CD4-positive, alpha-beta T cell treated with Interferon gamma for 1 hour (primary cell): ENCODE measurements around the gene NFATC2IP.
"Not testable (repeated sequence)": the region's sequence is repeated elsewhere in the genome, so short reads cannot be mapped to it uniquely, and the experiment has no call there.

ENCODE experiments used
- DNase-seq: peaks from one replicate; pipeline ENCODE4 v3.0.0-alpha.2; 2020

The NFATC2IP gene

DNA sequence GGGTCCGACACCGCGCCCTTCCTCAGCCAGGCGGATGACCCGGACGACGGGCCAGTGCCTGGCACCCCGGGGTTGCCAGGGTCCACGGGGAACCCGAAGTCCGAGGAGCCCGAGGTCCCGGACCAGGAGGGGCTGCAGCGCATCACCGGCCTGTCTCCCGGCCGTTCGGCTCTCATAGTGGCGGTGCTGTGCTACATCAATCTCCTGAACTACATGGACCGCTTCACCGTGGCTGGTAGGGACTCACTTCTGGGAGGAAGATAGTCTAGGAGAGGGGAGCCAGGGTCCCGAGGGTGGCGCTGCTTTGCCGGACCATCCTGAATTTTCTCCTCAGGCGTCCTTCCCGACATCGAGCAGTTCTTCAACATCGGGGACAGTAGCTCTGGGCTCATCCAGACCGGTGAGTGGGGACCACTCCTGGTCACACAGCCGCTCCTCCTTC, 24.4 kb downstream of the NFATC2IP start:
- DNase-seq = no peak

DNA sequence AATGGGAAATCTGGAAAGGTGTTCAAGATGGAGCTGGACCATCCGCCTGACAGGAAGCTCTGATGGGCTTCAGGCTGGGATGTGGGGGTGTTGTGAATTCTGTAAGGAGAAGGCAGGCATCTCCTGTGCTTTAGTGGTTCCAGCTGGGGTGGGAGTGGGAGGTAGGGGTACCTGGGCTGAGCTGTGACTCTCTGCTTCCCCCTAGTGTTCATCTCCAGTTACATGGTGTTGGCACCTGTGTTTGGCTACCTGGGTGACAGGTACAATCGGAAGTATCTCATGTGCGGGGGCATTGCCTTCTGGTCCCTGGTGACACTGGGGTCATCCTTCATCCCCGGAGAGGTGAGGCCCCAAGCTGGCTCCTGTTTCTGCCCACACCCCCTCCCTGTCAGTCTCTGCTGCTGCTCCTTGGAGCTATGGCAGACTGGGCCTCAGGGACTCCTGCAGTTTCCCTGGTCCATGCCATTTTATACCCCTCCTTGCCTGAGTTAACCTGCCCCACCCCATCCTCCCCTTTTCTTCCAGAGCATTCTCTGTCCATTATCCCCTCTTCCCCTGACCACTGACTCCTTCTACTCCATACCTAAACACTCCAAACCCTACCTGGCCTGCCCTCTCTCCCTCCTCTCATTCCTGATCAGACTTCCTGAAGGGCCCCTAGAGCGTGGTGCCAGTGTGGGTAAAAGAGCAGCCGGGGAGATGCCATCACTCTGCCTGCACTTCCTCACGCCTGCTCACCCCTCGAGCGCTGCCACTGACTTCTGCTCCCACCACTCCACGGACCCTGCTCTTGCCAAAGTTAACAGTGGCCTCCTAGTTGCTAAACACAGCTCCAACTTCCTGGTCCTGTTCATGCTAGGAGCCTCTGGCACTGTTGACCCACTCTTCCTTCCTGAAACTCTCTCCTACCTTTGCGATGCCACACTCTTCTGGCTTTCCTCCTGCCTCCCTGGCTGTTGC, 27.2 kb downstream of the NFATC2IP start:
- DNase-seq = no peak

DNA sequence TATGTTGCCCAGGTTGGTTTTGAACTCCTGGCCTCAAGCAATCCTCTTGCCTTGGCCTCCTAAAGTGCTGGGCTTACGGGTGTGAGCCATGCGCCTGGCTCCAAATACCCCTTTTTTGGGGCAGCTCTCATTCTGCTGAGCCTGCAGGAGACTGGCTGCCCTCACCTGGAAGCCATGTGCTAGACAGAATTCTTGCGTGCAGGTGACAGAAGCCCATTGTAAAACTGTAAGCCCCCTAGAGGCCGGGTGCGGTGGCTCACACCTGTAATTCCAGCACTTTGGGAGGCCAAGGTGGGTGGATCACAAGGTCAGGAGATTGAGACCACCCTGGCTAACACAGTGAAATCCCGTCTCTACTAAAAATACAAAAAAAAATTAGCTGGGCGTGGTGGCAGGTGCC, 29.6 kb downstream of the NFATC2IP start:
- DNase-seq = not testable (repeated sequence)

DNA sequence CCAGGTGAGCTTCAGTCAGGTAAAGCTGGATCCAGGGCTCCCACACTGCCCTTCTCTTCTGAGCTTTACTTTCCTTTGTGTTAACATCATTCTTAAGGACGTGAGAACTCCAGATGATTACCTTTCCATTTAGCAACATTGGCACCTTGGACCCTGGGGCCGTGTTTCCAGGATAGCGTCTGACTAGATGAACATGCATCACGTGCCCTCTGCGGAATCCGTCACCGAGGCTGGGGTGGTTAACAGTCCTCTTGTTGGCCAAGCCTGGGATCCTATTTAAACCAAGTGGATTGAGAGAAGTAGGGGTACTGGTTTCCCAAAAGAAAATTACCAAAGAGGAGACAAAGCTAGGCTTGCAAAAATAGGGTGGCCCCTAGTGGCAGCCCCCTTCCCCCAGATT, 30.2 kb downstream of the NFATC2IP start:
- DNase-seq = no peak

DNA sequence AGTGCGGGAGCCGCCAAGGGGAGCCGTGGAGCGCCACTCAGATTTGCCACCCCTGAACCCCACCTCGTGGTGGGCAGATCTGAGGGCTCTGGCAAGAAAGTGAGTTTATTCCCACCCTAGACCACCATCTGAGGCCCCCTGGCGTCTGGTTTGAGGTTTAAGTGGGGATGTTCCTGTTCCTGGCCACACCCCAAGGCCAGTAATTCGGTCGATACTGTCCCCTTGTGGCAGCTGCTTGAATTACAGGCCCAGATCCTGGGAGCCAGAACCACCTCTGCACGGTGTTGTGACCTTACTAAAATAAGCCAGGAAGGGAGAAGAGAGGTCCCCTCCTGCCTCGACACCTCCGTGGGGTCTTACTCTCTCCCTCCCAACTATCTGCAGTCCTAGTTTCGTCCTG, 30.8 kb downstream of the NFATC2IP start:
- DNase-seq = peak; percentile 29

DNA sequence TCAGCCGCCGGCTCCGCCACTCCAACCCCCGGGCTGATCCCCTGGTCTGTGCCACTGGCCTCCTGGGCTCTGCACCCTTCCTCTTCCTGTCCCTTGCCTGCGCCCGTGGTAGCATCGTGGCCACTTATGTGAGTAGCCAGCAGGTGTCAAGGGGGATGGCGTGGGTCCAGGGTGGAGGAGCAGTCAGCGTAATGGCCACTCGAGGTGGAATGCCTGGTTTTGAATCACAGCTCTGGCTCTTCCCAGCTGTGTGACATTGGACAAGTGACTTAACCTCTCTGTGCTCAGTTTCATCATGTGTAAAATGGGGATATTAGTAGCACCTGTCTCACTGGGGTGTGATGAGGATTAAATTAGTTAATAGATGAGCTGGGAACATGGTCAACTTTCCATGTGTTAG, 31.7 kb downstream of the NFATC2IP start:
- no peak for DNase-seq

DNA sequence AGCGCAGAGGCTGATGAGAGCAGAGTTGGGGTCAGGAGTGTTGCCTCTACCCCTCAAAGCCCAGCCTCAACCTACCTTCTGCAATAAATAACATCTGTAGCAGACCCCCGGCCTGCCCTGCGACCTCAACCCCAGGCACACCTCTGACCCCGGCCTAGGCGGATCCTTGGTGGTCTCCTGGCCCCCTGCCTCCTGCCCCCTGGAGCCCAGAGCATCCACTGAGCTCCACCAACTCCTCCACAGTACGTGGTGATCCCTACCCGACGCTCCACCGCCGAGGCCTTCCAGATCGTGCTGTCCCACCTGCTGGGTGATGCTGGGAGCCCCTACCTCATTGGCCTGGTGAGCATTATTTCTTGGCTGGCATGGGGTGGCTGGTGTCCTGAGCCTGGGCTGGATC, 32.2 kb downstream of the NFATC2IP start:
- no peak for DNase-seq

DNA sequence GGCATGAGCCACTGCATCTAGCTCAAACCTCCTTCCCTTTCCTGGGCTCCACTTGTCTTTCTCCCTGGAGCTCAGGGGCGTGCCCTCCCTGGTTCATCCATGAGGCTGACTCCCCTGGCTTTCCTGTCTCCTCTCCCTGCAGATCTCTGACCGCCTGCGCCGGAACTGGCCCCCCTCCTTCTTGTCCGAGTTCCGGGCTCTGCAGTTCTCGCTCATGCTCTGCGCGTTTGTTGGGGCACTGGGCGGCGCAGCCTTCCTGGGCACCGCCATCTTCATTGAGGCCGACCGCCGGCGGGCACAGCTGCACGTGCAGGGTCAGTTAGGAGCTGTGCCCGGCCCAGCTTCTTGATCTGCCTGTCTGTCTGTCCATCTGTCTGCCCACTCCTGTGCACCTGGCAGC, 32.9 kb downstream of the NFATC2IP start:
- no peak for DNase-seq

DNA sequence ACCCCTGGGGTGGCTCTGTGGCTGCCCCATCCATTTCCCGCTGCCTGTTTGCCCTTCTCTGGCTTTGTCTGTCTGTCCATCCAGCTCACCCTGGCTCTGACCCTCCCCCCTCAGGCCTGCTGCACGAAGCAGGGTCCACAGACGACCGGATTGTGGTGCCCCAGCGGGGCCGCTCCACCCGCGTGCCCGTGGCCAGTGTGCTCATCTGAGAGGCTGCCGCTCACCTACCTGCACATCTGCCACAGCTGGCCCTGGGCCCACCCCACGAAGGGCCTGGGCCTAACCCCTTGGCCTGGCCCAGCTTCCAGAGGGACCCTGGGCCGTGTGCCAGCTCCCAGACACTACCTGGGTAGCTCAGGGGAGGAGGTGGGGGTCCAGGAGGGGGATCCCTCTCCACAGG, 33.4 kb downstream of the NFATC2IP start:
- DNase-seq = no peak

DNA sequence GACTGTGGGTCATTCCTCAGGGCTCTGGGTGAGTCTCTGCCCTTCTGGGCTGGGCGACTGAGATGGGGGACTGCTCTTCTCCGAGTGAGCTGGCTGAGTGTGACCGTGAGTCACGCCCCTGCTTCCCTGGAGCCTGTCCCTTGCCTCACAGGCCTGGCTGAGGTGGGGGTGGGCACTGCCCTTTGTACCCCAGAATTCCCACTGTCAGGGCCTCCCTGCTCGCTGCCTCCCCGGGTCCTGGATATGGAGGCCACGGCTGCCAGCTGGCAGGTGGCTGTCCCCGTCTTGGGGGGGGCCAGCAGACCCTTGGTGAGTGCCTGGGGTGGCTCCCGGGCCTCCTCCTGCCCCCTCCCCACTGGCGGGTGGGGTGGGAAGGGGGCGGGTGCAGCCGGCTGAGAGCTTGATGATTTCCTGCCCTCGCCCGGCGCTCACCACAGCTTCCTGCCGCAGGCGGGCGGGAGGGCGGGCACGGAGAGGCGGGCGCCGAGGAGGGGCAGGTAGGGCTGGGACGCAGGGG, 33.9 kb downstream of the NFATC2IP start, which contains the start of gene LAT:
Gene LAT (plus strand): TSS at position 434 of the 517 bp plus-strand sequence. CDS start 366 bp downstream, outside the sequence.
- peak; percentile 72 for DNase-seq

DNA sequence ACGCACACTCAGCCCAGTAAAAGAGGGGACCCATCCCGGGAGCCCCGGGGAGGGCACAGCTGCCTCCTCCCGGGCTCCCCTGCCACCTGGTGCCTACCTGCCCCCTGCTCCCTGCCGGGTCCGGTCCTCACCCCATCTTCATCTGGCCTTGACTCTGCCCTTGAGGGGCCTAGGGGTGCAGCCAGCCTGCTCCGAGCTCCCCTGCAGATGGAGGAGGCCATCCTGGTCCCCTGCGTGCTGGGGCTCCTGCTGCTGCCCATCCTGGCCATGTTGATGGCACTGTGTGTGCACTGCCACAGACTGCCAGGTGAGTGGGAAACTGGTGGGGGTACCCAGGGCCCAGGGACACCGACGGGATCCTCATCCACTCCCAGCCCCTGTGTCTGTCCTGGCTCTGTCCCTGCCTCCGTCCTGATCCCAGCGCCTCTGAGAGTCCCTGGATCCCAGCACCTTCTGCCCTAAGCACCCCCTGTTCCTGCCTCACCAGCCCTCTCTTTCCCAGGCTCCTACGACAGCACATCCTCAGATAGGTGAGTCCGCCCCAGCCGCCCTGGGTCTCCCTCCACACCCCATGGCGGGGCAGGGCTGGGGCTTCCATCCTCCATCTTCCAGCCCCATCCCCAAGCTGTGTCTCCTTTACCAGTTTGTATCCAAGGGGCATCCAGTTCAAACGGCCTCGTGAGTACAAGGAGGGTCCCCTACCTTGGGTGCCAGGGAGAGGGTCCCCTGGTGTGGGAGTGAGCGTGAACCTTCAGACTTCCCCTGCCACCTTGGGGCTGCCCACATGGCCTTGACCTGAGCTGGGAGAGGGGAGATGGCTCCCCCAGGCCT, 34.7 kb downstream of the NFATC2IP start:
- DNase-seq = no peak

DNA sequence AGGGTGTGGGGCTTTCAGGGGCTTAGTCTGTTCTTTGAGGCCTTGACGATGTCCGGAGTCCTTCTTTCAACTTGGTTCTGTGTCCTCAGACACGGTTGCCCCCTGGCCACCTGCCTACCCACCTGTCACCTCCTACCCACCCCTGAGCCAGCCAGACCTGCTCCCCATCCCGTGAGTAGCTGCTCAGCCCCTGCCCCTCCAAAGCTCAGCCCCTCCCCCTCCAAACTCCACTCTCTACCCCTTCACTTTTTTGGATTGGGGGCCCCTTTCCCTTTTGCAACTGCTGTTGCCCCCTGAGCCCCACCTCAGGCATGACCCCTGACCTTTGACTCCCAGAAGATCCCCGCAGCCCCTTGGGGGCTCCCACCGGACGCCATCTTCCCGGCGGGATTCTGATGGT, 35.3 kb downstream of the NFATC2IP start:
- DNase-seq = no peak

DNA sequence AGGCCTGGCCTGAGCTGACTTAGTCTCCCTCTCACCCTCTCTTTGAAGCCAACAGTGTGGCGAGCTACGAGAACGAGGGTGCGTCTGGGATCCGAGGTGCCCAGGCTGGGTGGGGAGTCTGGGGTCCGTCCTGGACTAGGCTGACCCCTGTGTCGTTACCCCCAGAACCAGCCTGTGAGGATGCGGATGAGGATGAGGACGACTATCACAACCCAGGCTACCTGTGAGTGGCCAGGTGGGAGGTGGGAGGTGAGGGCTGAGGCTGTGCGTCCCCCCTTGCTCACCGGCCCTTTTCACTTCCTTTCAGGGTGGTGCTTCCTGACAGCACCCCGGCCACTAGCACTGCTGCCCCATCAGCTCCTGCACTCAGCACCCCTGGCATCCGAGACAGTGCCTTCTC, 35.8 kb downstream of the NFATC2IP start:
- DNase-seq = no peak

DNA sequence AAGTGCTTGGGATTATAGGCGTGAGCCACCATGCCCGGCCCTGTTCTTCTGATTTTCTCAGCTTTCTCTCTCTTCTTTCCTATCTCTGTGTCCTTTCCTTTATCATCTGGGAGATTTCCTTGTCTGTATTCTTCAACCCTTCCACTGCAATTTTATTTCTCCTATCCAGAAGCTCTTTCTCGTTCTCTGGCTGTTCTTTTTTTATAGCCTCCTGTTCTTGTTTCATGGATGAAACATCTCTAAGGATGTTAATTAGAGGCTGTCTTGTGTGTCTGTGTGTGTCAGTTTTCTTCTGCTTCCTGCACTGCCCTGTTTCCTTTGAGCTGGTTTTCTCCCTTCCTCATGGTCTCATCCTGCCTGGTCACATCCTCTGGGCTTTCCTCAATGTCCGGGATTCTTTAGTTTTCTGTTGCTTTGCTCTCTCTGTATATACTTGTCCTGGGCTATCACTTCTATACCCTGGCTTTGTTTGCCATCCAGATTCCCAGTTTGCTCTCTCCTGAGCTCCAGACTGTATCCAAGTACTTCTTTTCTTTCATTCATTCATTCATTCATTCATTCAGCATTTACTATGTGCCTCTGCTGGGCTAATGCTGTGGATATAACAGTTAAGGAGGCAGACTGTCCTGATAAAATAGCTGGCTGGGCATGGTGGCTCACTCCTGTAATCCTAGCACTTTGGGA, 36.6 kb downstream of the NFATC2IP start:
- DNase-seq = no peak

DNA sequence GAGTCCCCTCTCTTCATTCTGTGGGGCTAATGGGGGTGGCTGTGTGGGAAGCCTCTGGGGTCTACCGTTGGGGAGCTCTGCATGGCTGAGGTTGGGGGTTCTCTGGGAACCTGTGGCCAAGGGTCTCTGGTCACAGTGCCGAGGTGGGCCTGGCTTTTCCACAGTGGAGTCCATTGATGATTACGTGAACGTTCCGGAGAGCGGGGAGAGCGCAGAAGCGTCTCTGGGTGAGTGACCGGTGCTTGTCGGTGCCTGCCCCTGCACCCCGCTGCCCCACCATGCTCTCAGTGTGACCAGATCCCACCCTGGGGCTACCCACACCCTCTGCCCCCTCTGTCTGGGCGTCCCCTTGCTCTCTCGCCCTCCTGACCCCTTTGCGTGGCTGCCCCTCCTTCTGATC, 38.6 kb downstream of the NFATC2IP start:
- DNase-seq = no peak

DNA sequence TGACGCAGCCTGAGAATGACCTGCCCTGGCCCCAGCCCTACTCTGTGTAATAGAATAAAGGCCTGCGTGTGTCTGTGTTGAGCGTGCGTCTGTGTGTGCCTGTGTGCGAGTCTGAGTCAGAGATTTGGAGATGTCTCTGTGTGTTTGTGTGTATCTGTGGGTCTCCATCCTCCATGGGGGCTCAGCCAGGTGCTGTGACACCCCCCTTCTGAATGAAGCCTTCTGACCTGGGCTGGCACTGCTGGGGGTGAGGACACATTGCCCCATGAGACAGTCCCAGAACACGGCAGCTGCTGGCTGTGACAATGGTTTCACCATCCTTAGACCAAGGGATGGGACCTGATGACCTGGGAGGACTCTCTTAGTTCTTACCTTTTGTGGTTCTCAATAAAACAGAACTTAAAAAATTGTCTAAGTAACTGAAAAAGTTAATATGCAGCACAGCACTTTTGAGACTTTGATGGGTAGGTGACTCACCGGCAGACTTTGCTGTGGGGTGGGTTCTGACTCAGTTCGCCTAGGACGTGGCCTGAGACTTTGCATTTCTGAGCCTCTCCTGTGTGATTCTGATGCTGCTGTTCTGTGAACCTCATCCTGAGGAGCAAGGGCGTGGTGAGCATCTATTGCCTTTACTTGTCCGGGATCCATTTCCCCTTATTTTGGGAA, 39.8 kb downstream of the NFATC2IP start:
- no peak for DNase-seq

DNA sequence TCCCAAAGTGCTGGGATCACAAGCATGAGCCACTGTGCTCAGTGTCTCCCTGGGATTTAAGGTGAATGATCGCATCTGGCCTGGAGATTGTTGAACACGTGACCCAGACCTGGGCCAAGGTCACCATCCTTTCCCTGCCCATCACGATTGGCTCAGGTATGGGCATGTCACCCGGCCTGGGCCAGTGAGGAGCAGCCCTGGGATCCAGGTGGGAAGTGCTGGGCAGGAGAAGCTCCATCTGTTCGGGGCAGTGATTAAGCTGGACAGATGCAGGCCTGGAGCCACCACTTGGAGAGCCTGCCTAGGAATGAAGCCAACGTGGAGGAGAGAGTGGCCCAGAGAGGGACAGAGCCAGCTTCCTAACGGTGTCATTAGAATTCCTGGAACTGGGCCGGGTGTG, 41.0 kb downstream of the NFATC2IP start:
- no peak for DNase-seq

DNA sequence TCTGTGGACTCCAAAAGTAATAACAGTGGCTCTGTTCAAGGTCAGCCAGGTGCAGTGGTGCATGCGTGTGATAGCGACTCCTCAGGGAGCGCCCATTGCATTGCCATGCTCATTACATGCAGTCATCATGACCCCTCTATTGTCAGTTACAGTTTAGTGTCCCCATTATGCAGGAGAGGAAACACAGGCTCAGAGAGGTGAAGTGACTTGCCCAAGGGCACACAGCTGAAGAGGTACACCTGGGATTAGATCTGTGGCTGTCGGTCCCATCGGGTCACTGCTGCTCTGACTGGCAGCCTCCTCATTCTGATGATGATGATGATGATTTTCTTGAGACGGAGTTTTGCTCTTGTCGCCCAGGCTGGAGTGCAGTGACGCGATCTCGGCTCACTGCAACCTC, 41.8 kb downstream of the NFATC2IP start:
- DNase-seq = no peak

DNA sequence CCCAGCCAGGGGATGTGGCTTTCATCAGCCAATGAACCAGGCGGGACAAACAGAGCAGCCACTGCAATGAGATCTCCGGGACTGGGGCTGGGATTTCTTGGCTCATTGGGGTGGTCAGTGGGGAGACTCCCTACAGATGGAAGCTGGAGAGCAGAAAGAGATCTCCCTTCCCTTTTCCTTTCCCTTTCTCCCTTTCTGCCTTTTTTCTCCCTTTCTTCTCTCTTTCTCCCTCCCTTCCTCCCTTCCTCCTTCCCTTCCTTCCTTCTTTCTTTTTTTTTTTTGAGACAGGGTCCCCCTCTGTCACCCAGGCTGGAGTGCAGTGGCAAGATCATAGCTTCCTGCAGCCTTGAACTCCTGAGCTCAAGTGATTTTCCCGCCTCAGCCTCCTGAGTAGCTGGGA, 48.1 kb downstream of the NFATC2IP start:
- no peak for DNase-seq

DNA sequence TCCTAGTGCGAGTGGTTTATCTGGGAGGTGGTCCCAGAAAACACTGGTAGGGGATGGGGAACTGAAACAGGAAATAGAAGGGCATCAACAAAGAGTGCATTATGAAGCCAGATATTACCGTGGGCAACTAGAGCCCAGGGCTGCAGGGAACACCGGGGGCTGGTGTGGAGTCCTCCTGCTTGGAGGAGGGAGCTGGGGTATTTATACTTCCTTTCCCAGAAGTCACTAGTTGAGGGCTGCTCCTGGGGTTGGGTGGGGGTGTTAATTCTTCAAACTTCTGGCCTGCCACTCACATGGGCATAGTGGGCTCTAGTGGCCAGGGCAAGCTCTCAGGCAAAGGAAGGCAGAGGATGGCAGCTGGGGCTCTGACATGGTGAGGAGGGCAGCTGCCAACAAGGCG, 48.8 kb downstream of the NFATC2IP start:
- no peak for DNase-seq

DNA sequence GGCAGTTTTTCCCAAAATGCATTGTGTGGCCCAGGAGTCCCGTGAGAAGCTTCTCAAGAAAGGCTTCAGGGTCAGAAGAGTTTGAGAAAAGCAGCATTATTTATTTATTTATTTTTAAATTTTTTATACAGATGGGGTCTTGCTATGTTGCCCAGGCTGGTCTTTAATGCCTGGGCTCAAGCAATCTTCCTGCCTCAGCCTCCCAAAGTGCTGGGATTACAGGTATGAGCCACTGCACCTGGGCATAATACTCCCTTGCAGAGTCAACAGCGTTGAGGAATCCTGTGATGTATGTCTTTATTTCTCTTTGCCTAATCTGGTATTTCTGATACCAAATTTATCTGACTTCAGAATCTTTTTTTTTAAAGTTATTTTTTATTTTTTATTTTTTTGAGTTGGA, 49.3 kb downstream of the NFATC2IP start:
- DNase-seq = no peak

DNA sequence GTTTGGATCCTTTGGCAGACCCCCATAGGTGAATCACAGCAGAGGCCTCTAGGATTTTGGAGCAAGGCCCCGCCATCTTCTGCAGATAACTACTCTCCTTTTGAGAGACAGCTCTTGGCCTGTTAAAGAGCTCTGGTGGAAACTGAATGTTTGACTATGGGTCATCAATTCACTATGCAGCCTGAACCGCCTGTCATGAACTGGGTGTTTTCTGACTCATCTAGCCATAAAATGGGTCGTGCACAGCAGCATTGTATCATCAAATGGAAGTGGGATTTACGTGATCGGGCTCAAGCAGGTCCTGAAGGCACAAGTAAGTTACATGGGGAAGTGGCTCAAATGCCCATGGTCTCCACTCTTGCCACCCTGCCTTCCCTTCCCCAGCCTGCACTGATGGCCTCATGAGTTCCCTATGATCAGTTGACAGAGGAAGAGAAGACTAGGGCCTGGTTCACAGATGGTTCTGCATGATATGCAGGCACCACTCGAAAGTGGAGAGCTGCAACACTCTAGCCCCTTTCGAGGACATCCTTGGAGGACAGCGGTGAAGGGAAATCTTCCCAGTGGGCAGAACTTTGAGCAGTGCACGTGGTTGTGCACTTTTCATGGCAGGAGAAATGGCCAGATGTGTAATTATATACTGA, 53.9 kb downstream of the NFATC2IP start:
- DNase-seq = not testable (repeated sequence)
